Smooth muscle cell (in vitro differentiated cells): ENCODE results near the gene MAP1B. TPM values are rescaled to one million over a fixed set of nuclear protein-coding genes. Genes with fewer than 3 reads are reported as not detected.
A peak's percentile ranks its signal among the peaks of the same experiment; 100 is the strongest.

Experiments
- DNase-seq: peaks from one replicate; lab custom pipeline; 2025; ENCODE audit not compliant: unreplicated experiment; lab: John Stamatoyannopoulos, UW
- H2AFZ ChIP-seq: fragments of 200-600 bp; sonication (generic); 2 replicates; pipeline ENCODE4 v1.6.0; 2016; ENCODE audit warnings: antibody characterized with exemption, low read depth, mild to moderate bottlenecking
- H3F3A ChIP-seq: fragments of 200-600 bp; sonication (generic); 2 replicates; pipeline ENCODE4 v1.6.0; 2017; ENCODE audit warnings: antibody characterized with exemption, low read depth
- H3K27ac ChIP-seq: fragments of 200-600 bp; sonication (generic); 2 replicates; pipeline ENCODE4 v1.5.1; 2016; ENCODE audit warnings: low read depth, mild to moderate bottlenecking
- H3K27me3 ChIP-seq: fragments of 200-600 bp; sonication (generic); 2 replicates; pipeline ENCODE4 v1.6.1; 2016; ENCODE audit warnings: low read depth, mild to moderate bottlenecking
- H3K36me3 ChIP-seq: fragments of 200-600 bp; sonication (generic); 2 replicates; pipeline ENCODE4 v1.5.1; 2016; ENCODE audit warnings: low read depth
- H3K4me1 ChIP-seq: fragments of 200-600 bp; sonication (generic); 2 replicates; pipeline ENCODE4 v1.5.1; 2016; ENCODE audit warnings: low read depth
- H3K4me2 ChIP-seq: fragments of 200-600 bp; sonication (generic); 2 replicates; pipeline ENCODE4 v1.6.0; 2016; ENCODE audit warnings: mild to moderate bottlenecking
- H3K4me3 ChIP-seq: fragments of 200-600 bp; sonication (generic); 2 replicates; pipeline ENCODE4 v1.5.1; 2016; ENCODE audit warnings: mild to moderate bottlenecking
- H3K79me2 ChIP-seq: fragments of 200-600 bp; sonication (generic); 2 replicates; pipeline ENCODE4 v1.6.0; 2016; ENCODE audit warnings: low read depth, mild to moderate bottlenecking
- H3K9ac ChIP-seq: fragments of 200-600 bp; sonication (generic); 2 replicates; pipeline ENCODE4 v1.6.0; 2016; ENCODE audit warnings: low read depth
- H3K9me3 ChIP-seq: fragments of 200-600 bp; sonication (generic); replicated peaks from 2 replicates; pipeline ENCODE4 v1.5.1; 2016; ENCODE audit warnings: low read depth
- H4K20me1 ChIP-seq: fragments of 200-600 bp; sonication (generic); 2 replicates; pipeline ENCODE4 v1.6.0; 2016; ENCODE audit warnings: low read depth
- WGBS: methylation state at CpG from one replicate; pipeline ENCODE4 v1.1.7; 2016; ENCODE audit warnings: low lambda C conversion rate; 5-methylcytosine and 5-hydroxymethylcytosine counted together
- polyA plus RNA-seq: library from polyadenylated mRNA; unstranded; fragments of >200 nt; fragmentation: Nextera tagmentation; extraction: Ambion mirVana; gene quantifications from 2 replicates; pipeline ENCODE4 v1.2.1, GENCODE V29; 2016
- total RNA-seq: library from RNA; depleted of rRNA; stranded (reverse); fragments of >200 nt; gene quantifications from 2 replicates; pipeline ENCODE4 v1.2.3, GENCODE V29; 2014
- TF ChIP-seq, protein P1 (sequence below): fragments of 200-600 bp; sonication (generic); IDR thresholded peaks from 2 replicates; pipeline ENCODE4 v1.5.1; 2017; ENCODE audit warnings: borderline replicate concordance, mild to moderate bottlenecking, antibody characterized with exemption; ENCODE audit not compliant: insufficient read depth, poor library complexity, severe bottlenecking

MAP1B gene
- total and polyA plus RNA-seq, 2 experiments from 2014 or later = 111 to 143 TPM

DNA sequence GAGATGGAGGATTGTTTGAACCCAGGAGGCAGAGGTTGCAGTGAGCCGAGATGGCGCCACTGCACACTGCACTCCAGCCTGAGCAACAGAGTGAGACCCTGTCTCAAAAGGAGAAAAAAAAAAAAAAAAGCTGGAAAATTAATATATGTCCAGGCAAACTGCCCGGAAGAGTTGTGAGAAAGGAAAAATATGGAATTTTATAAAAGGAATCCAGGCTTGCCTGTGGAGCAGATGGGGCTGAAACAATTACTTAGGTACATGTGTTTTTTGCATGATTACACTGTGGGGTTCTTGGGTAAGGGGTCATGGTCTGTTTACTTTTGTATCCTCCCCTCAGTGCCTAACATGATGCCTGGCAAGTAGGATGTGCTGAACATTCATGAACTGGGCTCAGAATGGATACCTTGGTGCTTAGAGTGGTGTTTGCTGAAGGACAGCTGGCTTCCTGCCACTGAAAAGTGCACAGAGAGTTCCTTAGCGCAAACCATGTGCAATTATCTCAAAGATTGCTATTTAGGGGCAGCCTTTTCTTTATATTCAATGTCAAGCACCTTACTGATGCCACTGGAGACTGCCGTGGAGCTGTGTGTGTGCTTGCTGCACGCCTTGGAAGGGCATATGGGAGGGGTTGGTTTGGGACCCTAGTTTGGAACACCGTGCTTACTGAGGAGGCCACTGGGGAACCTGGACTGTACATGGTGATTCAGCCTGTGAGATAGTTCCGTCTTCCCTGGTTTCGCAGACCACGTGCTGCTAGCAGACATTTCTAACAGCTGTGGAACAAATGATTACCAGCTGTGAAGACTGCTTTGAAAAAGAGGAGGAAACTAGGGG is 78.4 kb downstream of the MAP1B start:
- H3K4me1 ChIP-seq = peaks cover 29% of the 10 kb centered on the region
- DNase-seq = no peak
- no peak overlapping the region for H3K4me2 ChIP-seq
- H2AFZ ChIP-seq = no peak overlapping the region
- TF ChIP-seq, protein P1, sequence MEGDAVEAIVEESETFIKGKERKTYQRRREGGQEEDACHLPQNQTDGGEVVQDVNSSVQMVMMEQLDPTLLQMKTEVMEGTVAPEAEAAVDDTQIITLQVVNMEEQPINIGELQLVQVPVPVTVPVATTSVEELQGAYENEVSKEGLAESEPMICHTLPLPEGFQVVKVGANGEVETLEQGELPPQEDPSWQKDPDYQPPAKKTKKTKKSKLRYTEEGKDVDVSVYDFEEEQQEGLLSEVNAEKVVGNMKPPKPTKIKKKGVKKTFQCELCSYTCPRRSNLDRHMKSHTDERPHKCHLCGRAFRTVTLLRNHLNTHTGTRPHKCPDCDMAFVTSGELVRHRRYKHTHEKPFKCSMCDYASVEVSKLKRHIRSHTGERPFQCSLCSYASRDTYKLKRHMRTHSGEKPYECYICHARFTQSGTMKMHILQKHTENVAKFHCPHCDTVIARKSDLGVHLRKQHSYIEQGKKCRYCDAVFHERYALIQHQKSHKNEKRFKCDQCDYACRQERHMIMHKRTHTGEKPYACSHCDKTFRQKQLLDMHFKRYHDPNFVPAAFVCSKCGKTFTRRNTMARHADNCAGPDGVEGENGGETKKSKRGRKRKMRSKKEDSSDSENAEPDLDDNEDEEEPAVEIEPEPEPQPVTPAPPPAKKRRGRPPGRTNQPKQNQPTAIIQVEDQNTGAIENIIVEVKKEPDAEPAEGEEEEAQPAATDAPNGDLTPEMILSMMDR = no peak
- H3K36me3 ChIP-seq = no peaks in the 10 kb centered on the region
- H3K27me3 ChIP-seq = no peaks in the 10 kb centered on the region
- H3K9ac ChIP-seq = no peak overlapping the region
- no peak overlapping the region for H3K4me3 ChIP-seq
- H3K9me3 ChIP-seq = no peaks in the 10 kb centered on the region
- WGBS = 81% methylated on average over 10 of the region's 10 CpGs
- peaks cover 63% of the 10 kb centered on the region for H4K20me1 ChIP-seq
- peaks cover 48% of the 10 kb centered on the region for H3K79me2 ChIP-seq
- no peak overlapping the region for H3K27ac ChIP-seq
- H3F3A ChIP-seq = peaks cover 5% of the 10 kb centered on the region

DNA sequence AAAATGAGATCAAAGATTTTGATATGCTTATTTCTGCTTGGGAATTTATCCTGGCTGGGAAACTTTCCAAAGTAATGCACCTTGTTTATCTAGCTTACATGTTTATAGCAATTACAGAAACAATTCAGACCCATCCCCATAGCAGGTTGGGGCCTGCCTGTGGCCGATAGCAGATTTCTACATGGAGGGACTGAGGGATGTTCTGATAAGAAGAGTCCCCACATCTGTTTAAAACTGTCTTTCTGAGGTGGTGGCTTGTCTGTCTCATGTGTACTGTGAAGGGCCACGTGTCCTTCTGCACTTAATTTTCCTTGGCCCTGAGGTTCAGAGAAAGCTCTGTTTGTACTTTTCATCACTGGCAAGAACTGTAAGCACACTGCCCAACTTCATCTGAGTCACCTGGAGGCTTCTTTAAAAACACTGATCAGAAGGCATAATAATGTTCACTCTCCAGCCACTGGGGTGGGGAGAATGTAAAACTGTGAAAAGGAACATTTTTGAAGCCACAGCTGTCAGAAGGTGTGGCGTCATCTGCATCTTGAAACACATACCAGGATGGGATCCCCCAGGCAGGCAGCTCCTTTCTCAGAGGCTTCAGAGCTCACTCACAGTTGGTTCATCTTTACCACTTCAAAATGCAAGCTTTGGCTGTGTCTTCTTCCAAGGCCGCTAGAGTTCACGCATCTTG is 80.3 kb downstream of the MAP1B start:
- Histone ChIP-seq H3K4me2 (no peak overlapping the region), H3K27me3 (no peaks in the 10 kb centered on the region), H3K9me3 (no peaks in the 10 kb centered on the region), H3K4me1 (peaks cover 12% of the 10 kb centered on the region), H3K4me3 (no peak overlapping the region), H3K27ac (no peak overlapping the region), H3F3A (peaks cover 5% of the 10 kb centered on the region), H3K79me2 (peaks cover 30% of the 10 kb centered on the region), H2AFZ (no peak overlapping the region), H3K36me3 (no peaks in the 10 kb centered on the region), H3K9ac (no peak overlapping the region), H4K20me1 (peaks cover 61% of the 10 kb centered on the region)
- WGBS = 95% methylated on average over 5 of the region's 5 CpGs
- DNase-seq = no peak
- TF ChIP-seq, protein P1 = no peak

DNA sequence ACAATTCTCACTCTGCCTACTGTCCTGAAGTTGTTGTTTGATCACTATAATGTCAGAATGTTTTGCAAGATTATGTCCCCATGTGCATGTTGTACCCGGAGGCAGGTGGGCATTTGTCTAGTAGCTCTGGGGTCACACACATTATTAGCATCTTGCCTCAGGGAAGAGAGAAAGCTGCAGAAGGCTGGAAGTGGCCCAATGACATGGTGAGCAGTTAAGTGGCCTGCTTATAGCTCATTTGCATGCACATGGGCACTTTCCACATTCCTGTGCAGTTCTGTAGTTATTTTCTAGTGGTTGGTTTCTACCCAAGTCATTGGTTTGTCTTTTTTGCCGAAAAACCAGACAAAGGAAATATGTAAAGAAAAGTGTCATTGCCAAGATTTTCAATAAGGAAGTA is 80.9 kb downstream of the MAP1B start:
- H3K4me1 ChIP-seq = peaks cover 7% of the 10 kb centered on the region
- DNase-seq = no peak
- peaks cover 30% of the 10 kb centered on the region for H3K79me2 ChIP-seq
- peaks cover 58% of the 10 kb centered on the region for H4K20me1 ChIP-seq
- H3K9ac ChIP-seq = no peak overlapping the region
- H3K27me3 ChIP-seq = no peaks in the 10 kb centered on the region
- no peak overlapping the region for H3K4me2 ChIP-seq
- no peak overlapping the region for H3K4me3 ChIP-seq
- no peaks in the 10 kb centered on the region for H3K36me3 ChIP-seq
- H2AFZ ChIP-seq = no peak overlapping the region
- peaks cover 5% of the 10 kb centered on the region for H3F3A ChIP-seq
- 98% methylated on average over 2 of the region's 2 CpGs for WGBS
- no peaks in the 10 kb centered on the region for H3K9me3 ChIP-seq
- H3K27ac ChIP-seq = peak overlapping the region; percentile 41
- TF ChIP-seq, protein P1 = no peak
